ENCODE measurements around the gene TNFRSF17. TPM values are rescaled to one million over a fixed set of nuclear protein-coding genes. Genes with fewer than 3 reads are reported as not detected.
"Not testable (repeated sequence)": the region's sequence is repeated elsewhere in the genome, so short reads cannot be mapped to it uniquely, and the experiment has no call there.

The TNFRSF17 gene
- total RNA-seq, 1 donor from 2014 or later, result not detected

DNA sequence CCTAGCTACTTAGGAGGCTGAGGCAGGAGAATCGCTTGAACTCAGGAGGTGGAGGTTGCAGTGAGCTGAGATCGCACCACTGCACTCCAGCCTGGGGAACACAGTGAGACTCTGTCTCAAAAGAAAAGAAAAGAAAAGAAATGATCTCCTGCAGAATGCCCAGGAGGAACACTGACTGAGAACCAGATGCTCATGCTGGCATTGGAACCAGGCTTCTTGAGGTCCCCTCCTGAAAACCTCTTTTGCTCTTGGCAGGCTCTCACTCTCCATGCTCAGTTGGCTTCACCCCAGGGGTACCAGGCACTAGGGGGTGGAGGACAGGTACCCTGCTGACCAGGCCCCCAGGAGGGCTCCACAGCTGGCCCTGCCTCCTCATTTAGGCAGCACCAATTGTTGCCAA lies 8.5 kb upstream of the TNFRSF17 start:
- no peak for DNase-seq
- Mint-ChIP-seq H3K4me1 (ENCODE audit: low read depth, unreplicated experiment) (no peaks in the 10 kb centered on the region), H3K4me3 (ENCODE audit: unreplicated experiment) (no peak overlapping the region), H3K9me3 (ENCODE audit: unreplicated experiment) (peaks cover 5% of the 10 kb centered on the region), H3K27me3 (ENCODE audit: unreplicated experiment) (no peaks in the 10 kb centered on the region), H3K36me3 (ENCODE audit: unreplicated experiment) (no peaks in the 10 kb centered on the region), H3K27ac (ENCODE audit: unreplicated experiment) (no peak overlapping the region)
- TF ChIP-seq, protein P1, sequence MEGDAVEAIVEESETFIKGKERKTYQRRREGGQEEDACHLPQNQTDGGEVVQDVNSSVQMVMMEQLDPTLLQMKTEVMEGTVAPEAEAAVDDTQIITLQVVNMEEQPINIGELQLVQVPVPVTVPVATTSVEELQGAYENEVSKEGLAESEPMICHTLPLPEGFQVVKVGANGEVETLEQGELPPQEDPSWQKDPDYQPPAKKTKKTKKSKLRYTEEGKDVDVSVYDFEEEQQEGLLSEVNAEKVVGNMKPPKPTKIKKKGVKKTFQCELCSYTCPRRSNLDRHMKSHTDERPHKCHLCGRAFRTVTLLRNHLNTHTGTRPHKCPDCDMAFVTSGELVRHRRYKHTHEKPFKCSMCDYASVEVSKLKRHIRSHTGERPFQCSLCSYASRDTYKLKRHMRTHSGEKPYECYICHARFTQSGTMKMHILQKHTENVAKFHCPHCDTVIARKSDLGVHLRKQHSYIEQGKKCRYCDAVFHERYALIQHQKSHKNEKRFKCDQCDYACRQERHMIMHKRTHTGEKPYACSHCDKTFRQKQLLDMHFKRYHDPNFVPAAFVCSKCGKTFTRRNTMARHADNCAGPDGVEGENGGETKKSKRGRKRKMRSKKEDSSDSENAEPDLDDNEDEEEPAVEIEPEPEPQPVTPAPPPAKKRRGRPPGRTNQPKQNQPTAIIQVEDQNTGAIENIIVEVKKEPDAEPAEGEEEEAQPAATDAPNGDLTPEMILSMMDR (IDR thresholded peaks at IDR 0.05; ENCODE audit: partially characterized antibody, unreplicated experiment), result no peak

DNA sequence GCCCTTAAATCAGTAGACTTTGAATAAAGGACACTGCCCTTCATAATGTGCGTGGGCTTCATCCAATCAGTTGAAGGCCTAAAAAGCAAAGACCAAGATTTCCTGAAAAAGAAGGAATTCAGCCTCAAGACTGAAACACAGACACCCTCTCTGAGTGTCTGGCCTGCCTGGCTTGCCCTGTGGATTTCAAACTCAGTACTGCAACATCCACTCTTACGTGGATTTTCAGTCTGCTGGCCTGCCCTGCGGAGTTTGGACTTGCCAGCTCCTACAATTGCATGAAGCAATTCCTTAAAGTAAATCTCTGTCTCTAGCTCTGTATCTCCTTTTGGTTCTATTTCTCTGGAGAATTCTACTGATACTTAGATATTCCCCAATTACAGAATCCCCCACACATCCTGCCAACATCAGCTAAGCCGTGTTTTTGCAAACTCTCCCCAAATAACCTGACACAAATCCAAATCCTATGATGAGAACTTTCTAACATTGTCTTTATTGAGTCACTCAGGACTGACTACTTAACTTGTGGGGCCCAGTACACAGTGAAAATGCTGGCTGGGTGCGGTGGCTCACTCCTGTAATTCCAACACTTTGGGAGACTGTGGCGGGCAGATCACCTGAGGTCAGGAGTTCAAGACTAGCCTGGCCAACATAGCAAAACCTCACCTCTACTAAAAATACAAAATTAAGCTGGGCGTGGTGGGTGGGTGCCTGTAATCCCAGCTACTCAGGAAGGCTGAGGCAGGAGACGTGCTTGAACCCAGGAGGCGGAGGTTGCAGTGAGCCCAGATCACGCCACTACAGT lies 7.2 kb upstream of the TNFRSF17 start:
- Mint-ChIP-seq H3K27ac (ENCODE audit: unreplicated experiment) (peak overlapping the region; percentile 43), H3K4me3 (ENCODE audit: unreplicated experiment) (no peak overlapping the region), H3K27me3 (ENCODE audit: unreplicated experiment) (no peaks in the 10 kb centered on the region), H3K4me1 (ENCODE audit: low read depth, unreplicated experiment) (no peaks in the 10 kb centered on the region), H3K9me3 (ENCODE audit: unreplicated experiment) (peaks cover 7% of the 10 kb centered on the region), H3K36me3 (ENCODE audit: unreplicated experiment) (no peaks in the 10 kb centered on the region)
- no peak for DNase-seq
- TF ChIP-seq, protein P1 (IDR thresholded peaks at IDR 0.05; ENCODE audit: partially characterized antibody, unreplicated experiment), result no peak

DNA sequence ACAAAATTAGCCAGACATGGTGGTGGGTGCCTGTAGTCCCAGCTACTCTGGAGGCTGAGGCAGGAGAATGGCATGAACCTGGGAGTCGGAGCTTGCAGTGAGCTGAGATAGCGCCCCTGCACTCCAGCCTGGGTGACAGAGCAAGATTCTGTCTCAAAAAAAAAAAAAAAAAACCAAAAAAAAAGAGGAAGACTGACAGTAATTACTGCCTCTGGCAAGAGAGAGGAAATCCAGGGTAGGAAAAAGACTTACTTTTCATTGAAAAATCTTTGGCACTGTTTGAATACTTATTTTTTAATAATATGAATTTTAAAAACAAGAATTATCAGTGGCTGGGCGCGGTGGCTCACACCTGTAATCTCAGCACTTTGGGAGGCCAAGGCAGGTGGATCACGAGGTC lies 2.6 kb upstream of the TNFRSF17 start:
- not testable (repeated sequence) for H3K27me3 Mint-ChIP-seq (ENCODE audit: unreplicated experiment); H3K9me3 Mint-ChIP-seq (ENCODE audit: unreplicated experiment); H3K4me3 Mint-ChIP-seq (ENCODE audit: unreplicated experiment); H3K27ac Mint-ChIP-seq (ENCODE audit: unreplicated experiment); H3K4me1 Mint-ChIP-seq (ENCODE audit: low read depth, unreplicated experiment); DNase-seq; H3K36me3 Mint-ChIP-seq (ENCODE audit: unreplicated experiment)

DNA sequence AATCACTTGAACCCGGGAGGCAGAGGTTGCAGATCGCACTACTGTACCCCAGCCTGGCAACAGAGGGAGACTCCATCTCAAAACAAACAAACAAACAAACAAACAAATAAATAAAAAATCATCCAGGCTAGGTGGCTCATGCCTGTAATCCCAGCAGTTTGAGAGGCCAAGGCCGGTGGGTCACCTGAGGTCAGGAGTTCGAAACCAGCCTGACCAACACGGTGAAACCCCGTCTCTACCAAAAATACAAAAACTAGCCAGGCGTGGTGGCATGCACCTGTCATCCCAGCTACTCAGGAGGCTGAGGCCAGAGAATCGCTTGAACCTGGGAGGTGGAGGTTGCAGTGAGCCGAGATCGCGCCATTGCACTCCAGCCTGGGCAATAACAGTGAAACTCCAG lies 2.0 kb upstream of the TNFRSF17 start:
- H3K4me3 Mint-ChIP-seq (ENCODE audit: unreplicated experiment); H3K27ac Mint-ChIP-seq (ENCODE audit: unreplicated experiment); H3K9me3 Mint-ChIP-seq (ENCODE audit: unreplicated experiment); H3K4me1 Mint-ChIP-seq (ENCODE audit: low read depth, unreplicated experiment); H3K36me3 Mint-ChIP-seq (ENCODE audit: unreplicated experiment); DNase-seq; H3K27me3 Mint-ChIP-seq (ENCODE audit: unreplicated experiment): not testable (repeated sequence)

DNA sequence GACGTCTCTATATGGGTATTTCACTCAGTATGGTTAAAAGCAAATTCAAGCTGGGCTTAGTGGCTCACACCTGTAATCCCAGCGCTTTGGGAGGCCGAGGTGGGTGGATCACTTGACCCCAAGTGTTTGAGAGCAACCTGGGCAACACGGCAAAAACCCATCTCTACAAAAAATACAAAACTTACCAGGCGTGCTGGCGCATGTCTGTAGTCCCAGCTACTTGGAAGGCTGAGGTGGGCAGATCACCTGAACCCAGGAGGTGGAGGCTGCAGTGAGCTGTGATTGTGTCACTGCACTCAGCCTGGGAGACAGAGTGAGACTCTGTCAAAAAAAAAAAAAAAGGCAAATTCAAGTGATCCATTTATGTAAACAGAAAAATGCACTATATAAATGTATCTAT lies 1.3 kb upstream of the TNFRSF17 start:
- H3K9me3 Mint-ChIP-seq (ENCODE audit: unreplicated experiment), result peaks cover 6% of the 10 kb centered on the region
- TF ChIP-seq, protein P1 (IDR thresholded peaks at IDR 0.05; ENCODE audit: partially characterized antibody, unreplicated experiment), result no peak
- no peaks in the 10 kb centered on the region for H3K27me3 Mint-ChIP-seq (ENCODE audit: unreplicated experiment)

DNA sequence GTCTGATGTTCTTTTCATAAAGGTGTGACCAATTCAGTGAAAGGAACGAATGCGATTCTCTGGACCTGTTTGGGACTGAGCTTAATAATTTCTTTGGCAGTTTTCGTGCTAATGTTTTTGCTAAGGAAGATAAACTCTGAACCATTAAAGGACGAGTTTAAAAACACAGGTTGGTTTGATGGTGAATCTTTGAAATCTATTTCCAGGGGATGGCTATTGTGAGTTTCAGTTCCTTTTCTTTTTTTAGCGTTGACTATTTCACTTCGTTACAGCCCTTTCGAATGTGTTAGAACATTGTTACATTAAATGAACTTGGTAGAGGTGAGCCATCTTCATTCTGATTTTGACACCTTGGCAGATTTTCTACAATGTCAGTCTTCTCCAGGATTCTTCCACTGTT lies 1.2 kb downstream of the TNFRSF17 start:
- no peak overlapping the region for H3K27ac Mint-ChIP-seq (ENCODE audit: unreplicated experiment)
- TF ChIP-seq, protein P1 (IDR thresholded peaks at IDR 0.05; ENCODE audit: partially characterized antibody, unreplicated experiment), result no peak
- no peaks in the 10 kb centered on the region for H3K27me3 Mint-ChIP-seq (ENCODE audit: unreplicated experiment)
- H3K4me1 Mint-ChIP-seq (ENCODE audit: low read depth, unreplicated experiment), result peaks cover 5% of the 10 kb centered on the region
- H3K4me3 Mint-ChIP-seq (ENCODE audit: unreplicated experiment), result no peak overlapping the region
- peaks cover 2% of the 10 kb centered on the region for H3K9me3 Mint-ChIP-seq (ENCODE audit: unreplicated experiment)
- H3K36me3 Mint-ChIP-seq (ENCODE audit: unreplicated experiment), result no peaks in the 10 kb centered on the region
- DNase-seq, result no peak

More for the DNA sequence above, 1.3 kb upstream of the TNFRSF17 start:
- H3K4me3 Mint-ChIP-seq (ENCODE audit: unreplicated experiment), result no peak overlapping the region
- H3K4me1 Mint-ChIP-seq (ENCODE audit: low read depth, unreplicated experiment), result peaks cover 5% of the 10 kb centered on the region
- H3K36me3 Mint-ChIP-seq (ENCODE audit: unreplicated experiment), result no peaks in the 10 kb centered on the region
- no peak for DNase-seq
- no peak overlapping the region for H3K27ac Mint-ChIP-seq (ENCODE audit: unreplicated experiment)

Measured in glutamatergic neuron (in vitro differentiated cells).